HG02870 (cell line): ENCODE measurements around the gene TMEM242.

Experiments
- ATAC-seq: cut with Tn5 transposase; IDR thresholded peaks from one replicate; pipeline ENCODE4 v1.9.1; 2021; ENCODE audit warnings: mild to moderate bottlenecking, moderate library complexity; ENCODE audit not compliant: unreplicated experiment

TMEM242 gene

GRCh38 chr6:157253699-157254098 is 69.6 kb downstream of the TMEM242 start:
- no peak for ATAC-seq

DNA sequence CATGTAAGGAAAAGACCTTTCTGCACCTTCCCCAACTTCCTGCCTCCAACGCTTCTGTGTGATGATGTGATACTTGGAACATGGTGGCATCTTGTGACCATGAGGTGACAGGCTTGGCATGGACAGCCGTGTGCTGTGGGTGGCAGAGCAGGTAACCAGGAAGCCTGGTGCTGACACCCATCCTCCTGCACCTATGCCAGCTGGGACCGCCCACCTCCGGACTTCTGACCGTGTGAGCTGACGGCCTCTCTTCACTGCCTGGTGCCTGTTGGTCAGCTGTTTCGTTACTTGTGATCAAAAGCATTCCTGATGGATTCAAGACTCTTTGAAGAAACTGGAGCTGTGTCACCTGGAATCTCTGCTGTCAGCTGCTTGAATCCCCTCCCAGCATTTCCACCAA is 70.3 kb downstream of the TMEM242 start:
- ATAC-seq, result no peak

GRCh38 chr6:157251586-157252247 is 71.6 kb downstream of the TMEM242 start:
- ATAC-seq, result no peak

- no peak for ATAC-seq
These were observed 73.5 kb downstream of the TMEM242 start for GRCh38 chr6:157249826-157250225.

DNA sequence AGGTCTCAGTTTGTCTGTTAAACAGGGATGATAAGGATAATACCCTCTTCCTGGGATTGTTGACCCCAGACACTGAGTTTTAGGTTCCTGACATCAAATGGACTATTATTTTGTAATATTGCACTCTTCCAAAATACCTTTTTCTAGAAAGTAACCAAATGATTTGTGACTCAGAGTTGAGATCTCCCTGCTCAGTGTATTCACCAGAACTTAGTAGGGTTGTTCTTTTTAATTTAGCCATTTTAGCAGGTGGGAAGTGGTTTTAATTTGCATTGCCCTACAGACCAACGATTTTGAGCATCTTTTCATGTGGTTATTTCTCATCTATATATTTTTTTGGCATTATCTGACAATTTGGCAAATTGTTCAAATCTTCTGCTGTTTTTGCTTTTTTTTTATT is 75.1 kb downstream of the TMEM242 start:
- no peak for ATAC-seq

- no peak for ATAC-seq
These were observed 76.4 kb downstream of the TMEM242 start for GRCh38 chr6:157246771-157247484.

GRCh38 chr6:157246048-157246630 is 77.2 kb downstream of the TMEM242 start:
- ATAC-seq, result no peak

- ATAC-seq, result no peak
These were observed 77.9 kb downstream of the TMEM242 start for GRCh38 chr6:157245436-157245835.

DNA sequence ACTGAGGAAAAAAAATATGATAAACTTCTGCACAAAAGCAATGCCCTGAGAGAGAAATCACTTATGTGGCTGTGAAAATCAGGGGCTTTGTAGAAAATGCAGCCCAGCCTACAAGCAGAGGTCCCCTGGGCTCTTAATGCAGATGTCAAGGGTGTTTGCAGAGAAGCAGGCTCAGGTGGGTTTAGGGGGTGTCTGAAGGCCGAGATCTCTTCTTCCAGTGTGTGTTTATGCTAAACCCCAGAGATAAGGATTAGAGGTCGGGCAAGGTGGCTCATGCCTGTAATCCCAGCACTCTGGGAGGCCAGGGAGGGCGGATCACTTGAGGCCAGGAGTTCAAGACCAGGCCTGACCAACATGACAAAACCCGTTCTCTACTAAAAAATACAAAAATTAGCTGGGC is 78.5 kb downstream of the TMEM242 start:
- no peak for ATAC-seq

- ATAC-seq, result no peak
These were observed 79.1 kb downstream of the TMEM242 start for GRCh38 chr6:157244175-157244574.

DNA sequence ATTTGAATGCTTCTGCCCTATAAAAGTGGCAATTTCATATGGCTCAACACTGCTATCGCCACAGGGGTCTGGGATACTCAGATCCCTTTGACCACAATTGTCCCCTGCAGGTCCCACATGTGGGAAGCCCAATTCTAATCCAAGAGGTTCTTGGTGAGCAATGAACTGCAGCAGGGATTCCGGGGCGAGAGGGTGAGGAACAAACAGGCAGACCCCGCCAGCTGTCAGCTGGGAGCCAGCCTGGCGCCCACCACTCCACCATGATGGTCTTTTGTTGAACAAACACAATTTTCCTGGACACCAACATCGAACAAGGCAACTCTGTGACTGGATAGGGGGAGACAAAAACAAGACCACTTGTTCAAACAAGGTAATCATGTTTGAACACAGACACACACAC is 80.5 kb downstream of the TMEM242 start:
- no peak for ATAC-seq

GRCh38 chr6:157240960-157241311 is 82.4 kb downstream of the TMEM242 start:
- ATAC-seq, result no peak

- ATAC-seq, result no peak
These were observed 83.0 kb downstream of the TMEM242 start for GRCh38 chr6:157240059-157240959.

GRCh38 chr6:157239671-157240058 is 83.7 kb downstream of the TMEM242 start:
- ATAC-seq, result no peak
